Kidney (tissue), 14 donors: Measurements from ENCODE around the gene ZCCHC7. TPM values are rescaled to one million over a fixed set of nuclear protein-coding genes. Genes with fewer than 3 reads are reported as not detected.

ENCODE experiments used
- DNase-seq, 5 donors: peaks; one replicate each; pipeline ENCODE4 v3.0.0-alpha.2; 2013 to 2020
- FAIRE-seq: peaks from 2 replicates; lab custom pipeline; 2012; peaks lifted over from hg19 to GRCh38; lab: Jason Lieb, UNC
- H3K27ac ChIP-seq, 2 donors: one replicate each; pipeline ENCODE4 v1.7.0; 2013; ENCODE audit warnings: low read depth in 2 of 2, low read length in 2 of 2, inconsistent platforms in 1 of 2
- H3K27me3 ChIP-seq: one replicate; pipeline ENCODE4 v1.7.1; 2013; ENCODE audit warnings: low read length, inconsistent platforms; ENCODE audit not compliant: control insufficient read depth, insufficient read depth
- H3K36me3 ChIP-seq, 3 donors: one replicate each; pipeline versions ENCODE4 v1.7.0 to v1.7.1; 2013; ENCODE audit warnings: low read length in 3 of 3, control low read depth in 1 of 3, inconsistent platforms in 1 of 3; ENCODE audit not compliant: insufficient read depth in 3 of 3, control insufficient read depth in 2 of 3
- H3K4me1 ChIP-seq, 3 donors: one replicate each; pipeline versions ENCODE4 v1.7.0 to v1.7.1; 2013; ENCODE audit warnings: low read length in 3 of 3, inconsistent platforms in 1 of 3, low read depth in 1 of 3; ENCODE audit not compliant: control insufficient read depth in 2 of 3, insufficient read depth in 2 of 3
- H3K4me3 ChIP-seq, 3 donors: one replicate each; pipeline versions ENCODE4 v1.7.0 to v1.8.1; 2013; ENCODE audit warnings: low read length in 3 of 3, control low read depth in 1 of 3, inconsistent platforms in 1 of 3
- H3K9ac ChIP-seq, 3 donors: one replicate each; pipeline versions ENCODE4 v1.7.0 to v1.7.1; 2013; ENCODE audit warnings: low read length in 3 of 3, control low read depth in 1 of 3, inconsistent platforms in 1 of 3
- H3K9me3 ChIP-seq, 3 donors: one replicate each; pipeline versions ENCODE4 v1.7.0 to v1.7.1; 2013; ENCODE audit warnings: low read length in 3 of 3, control low read depth in 1 of 3, inconsistent platforms in 1 of 3; ENCODE audit not compliant: control insufficient read depth in 2 of 3, insufficient read depth in 1 of 3
- CTCF ChIP-seq: IDR thresholded peaks from 3 replicates; pipeline ENCODE4 v1.5.1; 2012; ENCODE audit warnings: mild to moderate bottlenecking, moderate library complexity, borderline replicate concordance; ENCODE audit not compliant: insufficient read depth; ENCODE audit errors: extremely low read depth
- intact Hi-C: fragments of 100-400 bp; cut with DNase I; formaldehyde crosslinking; loops from one replicate; pipeline ENCODE4 v1.11.1; 2022
- polyA plus RNA-seq: library from polyadenylated mRNA; stranded (reverse); fragments of 350-450 nt; fragmentation: Illumina TruSeq; extraction: RNeasy Lipid Tissue Mini Kit (QIAGEN cat#74804); gene quantifications from one replicate; pipeline ENCODE4 v1.2.3, GENCODE V29; 2014; ENCODE audit warnings: low read depth, low replicate concordance; ENCODE audit not compliant: insufficient read depth
- total RNA-seq: library from RNA; stranded (reverse); fragmentation: NEBNext Ultra II Directional; extraction: Animal tissue kit (Norgen Biotek cat#: 25700); gene quantifications from one replicate; pipeline ENCODE4 v1.2.1, GENCODE V29; 2021
- donor health status: control.
- donor health status: control.
- donor health status: control.
- donor health status: control.
- donor health status: control.
- donor health status: DM: yes; HTN: yes; CAD: no.
- donor health status: Normal renal cell carcinoma (clear cell type).

The ZCCHC7 gene
- total and polyA plus RNA-seq, 2 donors from 2014 or later = 7.2 to 22.3 TPM

- H3K9me3 ChIP-seq = no peaks in the 10 kb centered on the region
- H3K27ac ChIP-seq = no peak overlapping the region
- no peaks in the 10 kb centered on the region for H3K36me3 ChIP-seq
- no peak overlapping the region for H3K9ac ChIP-seq
- no peak for FAIRE-seq
- H3K4me3 ChIP-seq = no peak overlapping the region
- intact Hi-C loops = no loop called here
- no peaks in the 10 kb centered on the region for H3K4me1 ChIP-seq
- H3K27me3 ChIP-seq = no peaks in the 10 kb centered on the region
- no peak for TF ChIP-seq CTCF
- no peak for DNase-seq
Observed at GRCh38 chr9:37362430-37362829, 242.1 kb downstream of the ZCCHC7 start.

- Histone ChIP-seq H3K36me3 (no peaks in the 10 kb centered on the region), H3K4me3 (no peak overlapping the region), H3K9me3 (no peaks in the 10 kb centered on the region), H3K27ac (no peak overlapping the region), H3K27me3 (no peaks in the 10 kb centered on the region), H3K4me1 (no peaks in the 10 kb centered on the region), H3K9ac (no peak overlapping the region)
- no peak for FAIRE-seq
- intact Hi-C loops = no loop called here
- no peak for TF ChIP-seq CTCF
- DNase-seq = no peak
Observed at GRCh38 chr9:37363124-37363523, 242.8 kb downstream of the ZCCHC7 start.

- intact Hi-C loops = no loop called here
- FAIRE-seq = no peak
- TF ChIP-seq CTCF = no peak
Observed at GRCh38 chr9:37364136-37364535, 243.8 kb downstream of the ZCCHC7 start.

GRCh38 chr9:37364751-37365360 is 244.5 kb downstream of the ZCCHC7 start:
- TF ChIP-seq CTCF = no peak
- Histone ChIP-seq H3K36me3 (no peaks in the 10 kb centered on the region), H3K9me3 (no peaks in the 10 kb centered on the region), H3K4me3 (no peak overlapping the region), H3K27ac (no peak overlapping the region), H3K9ac (no peak overlapping the region), H3K4me1 (no peaks in the 10 kb centered on the region), H3K27me3 (no peaks in the 10 kb centered on the region)
- intact Hi-C loops = no loop called here
- FAIRE-seq (no peak), DNase-seq (no peak)

More at GRCh38 chr9:37364136-37364535, 243.8 kb downstream of the ZCCHC7 start:
- H3K27ac ChIP-seq = no peak overlapping the region
- H3K9me3 ChIP-seq = no peaks in the 10 kb centered on the region
- H3K4me3 ChIP-seq = no peak overlapping the region
- DNase-seq = no peak
- no peaks in the 10 kb centered on the region for H3K36me3 ChIP-seq
- no peaks in the 10 kb centered on the region for H3K4me1 ChIP-seq
- H3K27me3 ChIP-seq = no peaks in the 10 kb centered on the region
- no peak overlapping the region for H3K9ac ChIP-seq
